Smooth muscle cell (in vitro differentiated cells): ENCODE measurements around the gene MBTD1. TPM values are rescaled to one million over a fixed set of nuclear protein-coding genes. Genes with fewer than 3 reads are reported as not detected.
"Not testable (repeated sequence)": the region's sequence is repeated elsewhere in the genome, so short reads cannot be mapped to it uniquely, and the experiment has no call there.

ENCODE experiments used
- DNase-seq: peaks from one replicate; lab custom pipeline; 2025; ENCODE audit not compliant: unreplicated experiment; lab: John Stamatoyannopoulos, UW
- H2AFZ ChIP-seq: fragments of 200-600 bp; sonication (generic); 2 replicates; pipeline ENCODE4 v1.6.0; 2016; ENCODE audit warnings: antibody characterized with exemption, low read depth, mild to moderate bottlenecking
- H3F3A ChIP-seq: fragments of 200-600 bp; sonication (generic); 2 replicates; pipeline ENCODE4 v1.6.0; 2017; ENCODE audit warnings: antibody characterized with exemption, low read depth
- H3K27ac ChIP-seq: fragments of 200-600 bp; sonication (generic); 2 replicates; pipeline ENCODE4 v1.5.1; 2016; ENCODE audit warnings: low read depth, mild to moderate bottlenecking
- H3K27me3 ChIP-seq: fragments of 200-600 bp; sonication (generic); 2 replicates; pipeline ENCODE4 v1.6.1; 2016; ENCODE audit warnings: low read depth, mild to moderate bottlenecking
- H3K36me3 ChIP-seq: fragments of 200-600 bp; sonication (generic); 2 replicates; pipeline ENCODE4 v1.5.1; 2016; ENCODE audit warnings: low read depth
- H3K4me1 ChIP-seq: fragments of 200-600 bp; sonication (generic); 2 replicates; pipeline ENCODE4 v1.5.1; 2016; ENCODE audit warnings: low read depth
- H3K4me2 ChIP-seq: fragments of 200-600 bp; sonication (generic); 2 replicates; pipeline ENCODE4 v1.6.0; 2016; ENCODE audit warnings: mild to moderate bottlenecking
- H3K4me3 ChIP-seq: fragments of 200-600 bp; sonication (generic); 2 replicates; pipeline ENCODE4 v1.5.1; 2016; ENCODE audit warnings: mild to moderate bottlenecking
- H3K79me2 ChIP-seq: fragments of 200-600 bp; sonication (generic); 2 replicates; pipeline ENCODE4 v1.6.0; 2016; ENCODE audit warnings: low read depth, mild to moderate bottlenecking
- H3K9ac ChIP-seq: fragments of 200-600 bp; sonication (generic); 2 replicates; pipeline ENCODE4 v1.6.0; 2016; ENCODE audit warnings: low read depth
- H3K9me3 ChIP-seq: fragments of 200-600 bp; sonication (generic); replicated peaks from 2 replicates; pipeline ENCODE4 v1.5.1; 2016; ENCODE audit warnings: low read depth
- H4K20me1 ChIP-seq: fragments of 200-600 bp; sonication (generic); 2 replicates; pipeline ENCODE4 v1.6.0; 2016; ENCODE audit warnings: low read depth
- CTCF ChIP-seq: fragments of 200-600 bp; sonication (generic); IDR thresholded peaks from 2 replicates; pipeline ENCODE4 v1.5.1; 2017; ENCODE audit warnings: borderline replicate concordance, mild to moderate bottlenecking, antibody characterized with exemption; ENCODE audit not compliant: insufficient read depth, poor library complexity, severe bottlenecking
- WGBS: methylation state at CpG from one replicate; pipeline ENCODE4 v1.1.7; 2016; ENCODE audit warnings: low lambda C conversion rate; 5-methylcytosine and 5-hydroxymethylcytosine counted together
- polyA plus RNA-seq: library from polyadenylated mRNA; unstranded; fragments of >200 nt; fragmentation: Nextera tagmentation; extraction: Ambion mirVana; gene quantifications from 2 replicates; pipeline ENCODE4 v1.2.1, GENCODE V29; 2016
- total RNA-seq: library from RNA; depleted of rRNA; stranded (reverse); fragments of >200 nt; gene quantifications from 2 replicates; pipeline ENCODE4 v1.2.3, GENCODE V29; 2014

The MBTD1 gene
- total and polyA plus RNA-seq, 2 experiments from 2014 or later: 1.3 to 11.3 TPM

GRCh38 chr17:51228161-51228560 is 31.7 kb downstream of the MBTD1 start:
- H3K9me3 ChIP-seq: no peaks in the 10 kb centered on the region
- H3K27me3 ChIP-seq: no peaks in the 10 kb centered on the region
- H3K9ac ChIP-seq: no peak overlapping the region
- H3K4me1 ChIP-seq: no peaks in the 10 kb centered on the region
- no peaks in the 10 kb centered on the region for H3F3A ChIP-seq
- no peak for TF ChIP-seq CTCF
- H3K4me3 ChIP-seq: no peak overlapping the region
- H3K36me3 ChIP-seq: no peaks in the 10 kb centered on the region
- peaks cover 34% of the 10 kb centered on the region for H3K79me2 ChIP-seq
- peaks cover 47% of the 10 kb centered on the region for H4K20me1 ChIP-seq
- 75% methylated on average over 4 of the region's 4 CpGs for WGBS
- no peak overlapping the region for H3K27ac ChIP-seq
- no peak overlapping the region for H3K4me2 ChIP-seq
- no peak overlapping the region for H2AFZ ChIP-seq
- no peak for DNase-seq

GRCh38 chr17:51225523-51225922 is 34.3 kb downstream of the MBTD1 start:
- H3K4me3 ChIP-seq: not testable (repeated sequence)
- 94% methylated on average over 7 of the region's 7 CpGs for WGBS

GRCh38 chr17:51224402-51225262 is 35.2 kb downstream of the MBTD1 start:
- peaks cover 22% of the 10 kb centered on the region for H4K20me1 ChIP-seq
- no peak overlapping the region for H3K27ac ChIP-seq
- H3K4me3 ChIP-seq: no peak overlapping the region
- no peaks in the 10 kb centered on the region for H3K27me3 ChIP-seq
- H3K79me2 ChIP-seq: peaks cover 12% of the 10 kb centered on the region
- H3K4me1 ChIP-seq: no peaks in the 10 kb centered on the region
- H3K36me3 ChIP-seq: peaks cover 4% of the 10 kb centered on the region
- no peak overlapping the region for H3K9ac ChIP-seq
- no peak overlapping the region for H3K4me2 ChIP-seq
- no peaks in the 10 kb centered on the region for H3F3A ChIP-seq
- H3K9me3 ChIP-seq: no peaks in the 10 kb centered on the region
- no peak overlapping the region for H2AFZ ChIP-seq
- DNase-seq: no peak
- no peak for TF ChIP-seq CTCF
- WGBS: 86% methylated on average over 10 of the region's 10 CpGs

More at GRCh38 chr17:51225523-51225922, 34.3 kb downstream of the MBTD1 start:
- not testable (repeated sequence) for H3K27ac ChIP-seq, H3K9ac ChIP-seq, DNase-seq, H2AFZ ChIP-seq, H3K4me1 ChIP-seq, H3K4me2 ChIP-seq, H3K9me3 ChIP-seq, H3F3A ChIP-seq, H3K27me3 ChIP-seq, H3K36me3 ChIP-seq
- H3K79me2 ChIP-seq: peaks cover 12% of the 10 kb centered on the region
- peaks cover 26% of the 10 kb centered on the region for H4K20me1 ChIP-seq

GRCh38 chr17:51221322-51221721 is 38.5 kb downstream of the MBTD1 start:
- Histone ChIP-seq H3K36me3 (peaks cover 16% of the 10 kb centered on the region), H3K9ac (no peak overlapping the region), H3K4me1 (no peaks in the 10 kb centered on the region), H3K79me2 (no peaks in the 10 kb centered on the region), H3K27ac (no peak overlapping the region), H4K20me1 (peaks cover 5% of the 10 kb centered on the region), H2AFZ (no peak overlapping the region), H3K27me3 (no peaks in the 10 kb centered on the region), H3F3A (no peaks in the 10 kb centered on the region), H3K4me2 (no peak overlapping the region), H3K9me3 (no peaks in the 10 kb centered on the region), H3K4me3 (no peak overlapping the region)
- no peak for TF ChIP-seq CTCF
- WGBS: 96% methylated on average over 4 of the region's 4 CpGs
- DNase-seq: no peak
